Activated T-cell treated with anti-CD3 and anti-CD28 coated beads, Interleukin-2, amount 50 U/mL, for 4 hours (primary cell): ENCODE data around the gene SP5. TPM values are rescaled to one million over a fixed set of nuclear protein-coding genes. Genes with fewer than 3 reads are reported as not detected.
A peak's percentile ranks its signal among the peaks of the same experiment; 100 is the strongest.
"Not testable (repeated sequence)": the region's sequence is repeated elsewhere in the genome, so short reads cannot be mapped to it uniquely, and the experiment has no call there.

Source experiments
- ATAC-seq, 2 donors: fragments of 200-7000 bp; cut with Tn5 transposase; one replicate each; pipeline ENCODE4 v1.10.0; 2021
- DNase-seq: peaks from one replicate; pipeline ENCODE4 v3.0.0-alpha.2; 2020
- H3K27me3 Mint-ChIP-seq: one replicate; pipeline ENCODE4 v1.8.0; 2021; ENCODE audit warnings: low read depth, mixed read lengths
- H3K36me3 Mint-ChIP-seq: one replicate; pipeline ENCODE4 v1.8.0; 2022; ENCODE audit warnings: mixed read lengths; ENCODE audit not compliant: insufficient read depth
- H3K4me1 Mint-ChIP-seq: one replicate; pipeline ENCODE4 v1.8.0; 2021; ENCODE audit warnings: low read depth, mixed read lengths
- H3K4me3 Mint-ChIP-seq: one replicate; pipeline ENCODE4 v1.8.0; 2021; ENCODE audit warnings: mild to moderate bottlenecking, moderate library complexity, mixed read lengths
- H3K9me3 Mint-ChIP-seq: one replicate; pipeline ENCODE4 v1.8.0; 2021; ENCODE audit warnings: mixed read lengths
- total RNA-seq, 3 donors: library from RNA; stranded (reverse); gene quantifications; one replicate each; pipeline ENCODE4 v1.2.1, GENCODE V29; 2021

The SP5 gene
- total RNA-seq, 3 donors from 2014 or later = not detected

DNA sequence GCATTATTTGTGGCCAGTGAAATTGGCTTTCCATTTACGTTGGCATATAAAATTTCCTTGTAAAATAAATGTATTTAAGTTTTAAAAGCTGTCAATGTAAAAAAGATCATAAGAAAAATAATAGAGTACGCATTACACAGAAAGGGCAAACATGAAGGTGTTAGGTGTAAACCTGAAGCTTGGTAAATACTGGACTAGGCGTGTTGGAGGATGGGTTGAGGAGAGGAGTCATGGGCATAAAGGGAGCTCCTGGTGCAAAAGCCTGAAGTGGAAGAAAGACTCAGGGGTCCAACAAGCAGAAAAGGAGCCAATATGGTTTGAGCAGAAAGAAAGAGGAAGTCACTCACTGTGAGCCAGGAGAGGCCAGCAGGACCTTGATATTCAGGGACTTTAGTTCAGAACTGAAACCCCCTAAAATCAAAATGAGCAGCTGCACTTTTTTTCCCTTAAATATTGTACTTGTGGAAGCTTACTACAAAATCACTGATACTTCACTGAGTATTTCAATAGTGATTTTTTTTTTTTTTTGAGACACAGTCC, 24.4 kb downstream of the SP5 start:
- Mint-ChIP-seq H3K9me3 (peaks cover 10% of the 10 kb centered on the region), H3K4me1 (no peaks in the 10 kb centered on the region), H3K36me3 (no peaks in the 10 kb centered on the region), H3K4me3 (no peak overlapping the region), H3K27me3 (peaks cover 35% of the 10 kb centered on the region)
- ATAC-seq (no peak), DNase-seq (no peak)

GRCh38 chr2:170740660-170741059, 25.5 kb downstream of the SP5 start:
- Mint-ChIP-seq H3K4me3 (no peak overlapping the region), H3K27me3 (peaks cover 40% of the 10 kb centered on the region), H3K4me1 (no peaks in the 10 kb centered on the region), H3K36me3 (no peaks in the 10 kb centered on the region), H3K9me3 (peaks cover 10% of the 10 kb centered on the region)
- DNase-seq = no peak
- no peak for ATAC-seq

DNA sequence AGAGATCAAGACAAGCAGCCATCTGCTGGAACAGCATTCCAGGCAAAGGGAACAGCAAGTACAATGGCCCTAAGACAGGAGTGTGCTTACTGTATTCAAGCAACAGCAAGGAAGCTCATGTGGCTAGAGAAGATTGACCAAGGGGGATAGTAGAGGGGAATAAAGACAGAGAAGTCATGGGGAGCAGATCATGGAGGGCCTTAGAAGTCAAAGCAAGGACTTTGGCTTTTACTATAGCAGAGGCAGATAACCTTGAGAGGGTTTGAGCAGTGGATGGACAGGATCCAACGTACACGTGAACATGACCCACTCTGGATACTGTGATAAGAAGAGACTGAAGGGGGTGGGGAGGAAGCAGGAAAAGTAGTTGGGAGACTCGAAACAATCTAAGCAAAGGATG, 26.9 kb downstream of the SP5 start:
- Mint-ChIP-seq H3K4me3 (no peak overlapping the region), H3K36me3 (no peaks in the 10 kb centered on the region), H3K4me1 (no peaks in the 10 kb centered on the region), H3K27me3 (peaks cover 32% of the 10 kb centered on the region), H3K9me3 (peaks cover 6% of the 10 kb centered on the region)
- DNase-seq (no peak), ATAC-seq (no peak)

- no peak for ATAC-seq
- peaks cover 33% of the 10 kb centered on the region for H3K27me3 Mint-ChIP-seq
- H3K36me3 Mint-ChIP-seq = no peaks in the 10 kb centered on the region
- DNase-seq = no peak
- H3K9me3 Mint-ChIP-seq = no peaks in the 10 kb centered on the region
- no peaks in the 10 kb centered on the region for H3K4me1 Mint-ChIP-seq
- H3K4me3 Mint-ChIP-seq = no peak overlapping the region
Observed at GRCh38 chr2:170742896-170743529, 27.9 kb downstream of the SP5 start.

- no peak for DNase-seq
- no peak overlapping the region for H3K4me3 Mint-ChIP-seq
- no peaks in the 10 kb centered on the region for H3K4me1 Mint-ChIP-seq
- ATAC-seq = no peak
- no peaks in the 10 kb centered on the region for H3K36me3 Mint-ChIP-seq
- no peaks in the 10 kb centered on the region for H3K9me3 Mint-ChIP-seq
- peaks cover 34% of the 10 kb centered on the region for H3K27me3 Mint-ChIP-seq
Observed at GRCh38 chr2:170743530-170744239, 28.5 kb downstream of the SP5 start.

DNA sequence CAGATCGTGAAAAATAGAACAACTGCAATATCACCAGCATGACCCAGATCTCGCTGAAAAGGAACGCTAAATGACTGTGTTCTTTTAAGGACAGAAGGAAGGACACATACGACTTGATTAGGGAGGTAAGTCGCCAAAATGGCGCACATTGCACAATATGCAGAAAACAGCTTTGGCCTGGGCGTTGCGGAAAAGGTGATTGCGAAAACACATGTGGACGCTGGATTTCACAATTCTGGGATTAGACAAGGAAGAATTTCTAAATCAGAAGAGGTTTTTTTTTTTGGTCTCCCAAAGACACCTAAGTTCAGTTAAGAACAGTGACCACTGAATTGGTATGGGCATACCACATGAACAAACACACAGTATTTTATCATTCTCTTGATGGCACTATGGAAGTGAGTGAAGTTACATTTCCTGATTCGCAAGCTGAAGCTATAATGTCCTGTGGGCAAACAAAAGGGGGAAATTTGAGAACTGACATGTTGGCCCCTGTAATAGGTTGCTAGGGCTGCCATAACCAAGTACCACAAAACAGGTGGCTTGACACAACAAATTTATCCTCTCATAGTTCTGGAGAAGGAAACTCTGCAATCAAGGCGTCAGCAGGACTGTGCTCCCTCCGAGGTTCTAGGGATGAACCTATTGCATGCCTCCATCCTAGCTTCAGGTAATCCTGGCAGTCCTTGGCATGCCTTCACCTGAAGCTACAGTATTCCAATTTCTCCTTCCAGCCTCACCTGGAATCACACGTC, 29.3 kb downstream of the SP5 start:
- Mint-ChIP-seq H3K9me3 (no peaks in the 10 kb centered on the region), H3K4me1 (no peaks in the 10 kb centered on the region), H3K4me3 (no peak overlapping the region), H3K27me3 (peaks cover 30% of the 10 kb centered on the region), H3K36me3 (no peaks in the 10 kb centered on the region)
- ATAC-seq (no peak), DNase-seq (no peak)

DNA sequence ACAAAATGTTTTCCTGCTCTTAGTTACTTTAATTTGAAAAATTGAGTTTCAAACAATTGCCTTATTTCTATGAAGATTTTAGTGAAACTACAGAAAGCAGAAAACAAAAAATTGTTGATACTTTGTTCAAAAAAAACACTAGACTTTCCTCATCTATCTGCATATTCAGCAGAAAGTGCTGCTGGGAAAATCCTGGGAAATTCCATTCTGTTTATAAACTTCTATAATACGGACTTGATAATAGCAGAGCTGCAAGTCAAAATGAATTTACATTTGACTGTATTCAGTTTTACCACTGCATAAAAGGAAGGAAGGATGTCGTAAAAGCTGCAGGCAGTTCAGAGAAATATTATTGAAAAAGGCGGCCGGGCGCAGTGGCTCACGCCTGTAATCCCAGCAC, 30.2 kb downstream of the SP5 start:
- Mint-ChIP-seq H3K4me1 (no peaks in the 10 kb centered on the region), H3K9me3 (no peaks in the 10 kb centered on the region), H3K27me3 (peaks cover 30% of the 10 kb centered on the region), H3K36me3 (no peaks in the 10 kb centered on the region), H3K4me3 (no peak overlapping the region)
- no peak for ATAC-seq
- DNase-seq = no peak

DNA sequence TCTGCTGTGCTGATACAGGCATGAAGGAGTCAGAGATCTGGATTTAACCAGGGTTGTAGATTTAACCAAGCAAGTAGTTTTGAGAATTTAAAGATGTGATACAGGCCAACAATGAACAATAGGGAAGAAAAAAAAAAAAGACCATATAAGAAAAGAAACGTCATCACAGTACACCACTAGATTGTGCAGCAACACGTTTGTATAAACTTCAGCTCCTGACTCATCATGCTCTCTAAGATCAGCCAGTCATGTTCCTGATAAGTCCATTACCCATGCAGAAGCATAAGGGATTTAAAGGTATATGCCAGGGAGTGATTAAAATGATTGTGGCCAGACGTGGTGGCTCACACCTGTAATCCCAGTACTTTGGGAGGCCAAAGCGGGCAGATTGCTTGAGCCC, 32.8 kb downstream of the SP5 start:
- H3K36me3 Mint-ChIP-seq = no peaks in the 10 kb centered on the region
- ATAC-seq (no peak), DNase-seq (no peak)
- no peaks in the 10 kb centered on the region for H3K4me1 Mint-ChIP-seq
- H3K27me3 Mint-ChIP-seq = peaks cover 35% of the 10 kb centered on the region
- no peaks in the 10 kb centered on the region for H3K9me3 Mint-ChIP-seq
- H3K4me3 Mint-ChIP-seq = no peak overlapping the region

- not testable (repeated sequence) for H3K4me1 Mint-ChIP-seq, DNase-seq, H3K36me3 Mint-ChIP-seq, H3K4me3 Mint-ChIP-seq, H3K9me3 Mint-ChIP-seq
- peaks cover 23% of the 10 kb centered on the region for H3K27me3 Mint-ChIP-seq
- ATAC-seq = peak in 1 of 2 donors; percentile 56
Observed at GRCh38 chr2:170751555-170751954, 36.4 kb downstream of the SP5 start.

DNA sequence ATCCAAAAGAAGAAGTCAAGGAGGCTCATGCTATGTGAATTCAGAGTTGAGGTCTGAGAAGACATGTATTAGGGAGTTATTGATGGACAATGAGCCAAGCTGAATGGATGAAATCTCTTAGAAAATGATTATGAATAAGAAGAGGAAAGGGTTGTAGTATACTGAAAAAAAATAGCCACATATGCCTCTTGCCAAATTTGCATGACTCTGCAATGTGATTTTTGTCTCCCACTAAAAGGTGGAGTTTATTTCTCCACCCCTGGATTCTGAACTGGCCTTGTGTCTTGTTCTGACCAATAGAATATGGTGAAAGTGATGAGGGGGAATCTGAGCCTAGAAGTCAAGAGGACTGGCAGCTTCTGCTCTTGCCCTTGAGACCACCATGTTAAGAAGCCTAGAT, 46.4 kb downstream of the SP5 start:
- Mint-ChIP-seq H3K4me3 (no peak overlapping the region), H3K9me3 (no peaks in the 10 kb centered on the region), H3K27me3 (peaks cover 6% of the 10 kb centered on the region), H3K4me1 (peaks cover 1% of the 10 kb centered on the region), H3K36me3 (no peaks in the 10 kb centered on the region)
- no peak for ATAC-seq
- DNase-seq = no peak

GRCh38 chr2:170762760-170763159, 47.6 kb downstream of the SP5 start:
- H3K27me3 Mint-ChIP-seq = peaks cover 4% of the 10 kb centered on the region
- H3K4me1 Mint-ChIP-seq = peaks cover 2% of the 10 kb centered on the region
- no peak for ATAC-seq

DNA sequence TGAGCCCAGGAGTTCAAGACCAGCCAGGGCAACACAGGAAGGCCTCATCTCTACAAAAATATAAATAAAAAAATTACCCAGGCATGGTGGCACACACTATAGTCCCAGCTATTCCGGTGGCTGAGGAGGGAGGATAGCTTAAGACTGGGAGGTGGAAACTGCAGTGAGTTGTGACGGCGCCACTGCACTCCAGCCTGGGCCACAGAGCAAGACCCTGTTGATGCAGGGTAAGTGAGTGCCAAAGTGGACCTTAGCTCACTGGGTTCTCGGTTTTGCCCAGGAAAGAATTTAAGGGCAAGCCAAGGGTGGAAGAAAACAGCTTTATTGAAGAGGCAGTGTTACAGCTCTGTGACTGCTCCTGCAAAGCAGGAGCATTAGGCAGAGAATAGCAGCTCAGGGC, 48.1 kb downstream of the SP5 start:
- H3K27me3 Mint-ChIP-seq = peaks cover 4% of the 10 kb centered on the region
- H3K9me3 Mint-ChIP-seq = no peaks in the 10 kb centered on the region
- DNase-seq (no peak), ATAC-seq (no peak)
- H3K4me1 Mint-ChIP-seq = peaks cover 2% of the 10 kb centered on the region
- H3K36me3 Mint-ChIP-seq = no peaks in the 10 kb centered on the region
- H3K4me3 Mint-ChIP-seq = no peak overlapping the region

More at GRCh38 chr2:170762760-170763159, 47.6 kb downstream of the SP5 start:
- Mint-ChIP-seq H3K36me3 (no peaks in the 10 kb centered on the region), H3K4me3 (no peak overlapping the region), H3K9me3 (no peaks in the 10 kb centered on the region)
- no peak for DNase-seq

DNA sequence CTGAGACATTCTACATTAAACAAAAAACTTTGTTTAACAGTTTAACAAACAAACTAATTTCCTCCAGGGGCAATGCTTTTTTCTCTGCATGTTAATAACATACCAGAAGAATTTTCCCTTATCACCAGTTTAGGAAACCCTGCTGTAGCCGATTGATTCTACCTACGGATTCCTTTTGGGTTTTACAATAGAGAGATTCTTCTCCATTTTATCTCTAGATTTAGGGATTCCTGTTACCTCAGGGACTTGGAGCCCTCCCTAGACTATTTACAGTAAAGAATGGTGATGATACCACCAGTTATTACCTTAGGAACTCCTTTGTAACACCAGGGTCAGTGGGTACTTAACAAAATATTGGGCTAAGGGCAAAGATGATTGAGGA, 49.7 kb downstream of the SP5 start:
- no peak for DNase-seq
- Mint-ChIP-seq H3K4me1 (peaks cover 2% of the 10 kb centered on the region), H3K4me3 (no peak overlapping the region), H3K36me3 (no peaks in the 10 kb centered on the region), H3K27me3 (peaks cover 4% of the 10 kb centered on the region), H3K9me3 (no peaks in the 10 kb centered on the region)
- no peak for ATAC-seq

- Mint-ChIP-seq H3K4me3 (no peak overlapping the region), H3K4me1 (peaks cover 9% of the 10 kb centered on the region), H3K27me3 (peaks cover 9% of the 10 kb centered on the region), H3K9me3 (no peaks in the 10 kb centered on the region), H3K36me3 (no peaks in the 10 kb centered on the region)
- DNase-seq (no peak), ATAC-seq (no peak)
Observed at GRCh38 chr2:170766693-170767092, 51.6 kb downstream of the SP5 start.
